ENCODE data around the gene IDUA.
"Not testable (repeated sequence)": the region's sequence is repeated elsewhere in the genome, so short reads cannot be mapped to it uniquely, and the experiment has no call there.

IDUA gene

DNA sequence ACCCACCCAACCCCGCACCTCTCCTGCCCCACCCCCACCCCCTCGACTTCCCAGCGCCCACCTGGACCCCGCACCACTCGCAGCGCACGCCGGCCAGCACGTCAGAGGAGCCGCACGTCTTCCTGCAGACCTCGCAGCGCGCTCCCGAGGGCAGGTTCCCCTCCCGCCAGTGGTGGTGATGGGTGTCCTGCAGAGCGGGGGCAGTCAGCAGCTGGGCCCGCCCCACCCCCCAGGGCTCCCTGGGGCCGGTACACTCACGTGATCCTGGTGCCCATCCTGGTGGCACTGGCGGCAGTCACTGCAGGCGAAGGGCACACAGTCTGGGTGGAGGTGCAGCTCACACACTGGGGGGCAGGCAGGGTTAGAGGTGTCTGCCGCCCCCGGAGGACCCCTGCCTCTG is 18.6 kb upstream of the IDUA start:
- no peak for DNase-seq

DNA sequence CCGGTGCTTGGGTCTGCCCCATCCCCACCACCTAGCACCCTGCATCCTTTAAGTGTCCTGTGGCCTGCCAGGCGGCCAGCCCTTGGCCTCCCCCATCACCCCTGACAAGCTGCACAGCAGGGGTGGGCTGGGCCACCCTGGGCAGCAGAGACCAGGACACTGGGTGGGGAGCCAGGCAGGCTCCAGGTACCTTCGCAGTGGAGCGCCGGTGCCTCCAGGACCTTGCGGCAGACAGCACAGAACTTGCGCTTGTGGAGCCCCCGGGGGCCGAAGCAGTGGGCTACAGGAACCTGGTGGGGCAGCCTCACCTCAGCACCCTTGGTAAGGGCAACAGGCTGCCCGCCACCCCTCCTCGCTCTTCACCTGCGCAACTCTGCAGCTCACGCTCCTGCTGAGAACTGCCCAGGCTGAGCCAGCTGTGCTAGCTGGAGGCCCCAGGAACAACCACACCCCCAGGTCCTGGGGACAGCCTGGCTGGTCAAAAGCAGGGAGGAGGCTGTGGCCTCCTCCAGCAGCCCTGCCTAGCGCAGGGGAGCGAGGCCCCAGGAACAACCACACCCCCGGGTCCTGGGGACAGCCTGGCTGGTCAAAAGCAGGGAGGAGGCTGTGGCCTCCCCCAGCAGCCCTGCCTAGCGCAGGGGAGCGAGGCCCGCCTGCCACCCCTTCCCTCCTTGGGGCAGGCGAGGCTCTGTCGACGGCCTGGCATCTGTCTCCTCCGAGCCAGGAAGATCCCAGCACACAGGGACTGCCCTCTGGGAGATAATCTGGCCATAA is 18.0 kb upstream of the IDUA start:
- DNase-seq = no peak

DNA sequence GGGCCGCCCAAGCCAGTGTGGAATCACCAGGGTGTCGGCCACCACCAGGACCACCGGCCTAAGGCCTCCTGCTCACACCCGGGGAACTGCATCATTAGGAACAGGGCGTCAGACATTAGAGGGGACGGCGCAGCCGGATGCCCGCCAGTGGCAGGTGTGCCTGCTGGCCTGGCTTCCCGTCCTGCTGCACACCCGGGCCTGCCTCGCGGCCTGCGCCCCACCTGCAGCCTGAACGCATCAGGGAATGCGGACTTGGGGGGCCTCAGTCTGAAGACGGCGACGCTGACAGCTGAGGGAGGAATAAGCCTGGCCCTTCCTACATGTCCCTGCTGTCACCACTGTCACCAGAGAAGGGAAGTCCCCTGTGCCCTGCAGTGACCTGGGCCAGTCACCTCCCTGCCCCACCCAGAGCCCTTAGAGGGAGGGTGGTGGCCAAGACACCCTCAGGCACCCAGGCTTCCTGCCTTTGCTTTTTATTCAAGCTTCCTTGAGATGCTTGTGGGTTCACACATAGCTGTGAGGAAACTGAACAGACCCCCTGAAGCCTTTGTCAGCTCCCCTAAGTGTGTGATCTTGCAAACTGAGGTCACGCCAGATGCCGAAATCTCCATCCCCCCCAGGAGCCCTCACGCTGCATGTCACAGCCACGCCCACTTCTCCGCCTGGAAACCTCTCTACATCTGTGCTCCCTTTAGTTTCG is 16.6 kb upstream of the IDUA start:
- DNase-seq = no peak

DNA sequence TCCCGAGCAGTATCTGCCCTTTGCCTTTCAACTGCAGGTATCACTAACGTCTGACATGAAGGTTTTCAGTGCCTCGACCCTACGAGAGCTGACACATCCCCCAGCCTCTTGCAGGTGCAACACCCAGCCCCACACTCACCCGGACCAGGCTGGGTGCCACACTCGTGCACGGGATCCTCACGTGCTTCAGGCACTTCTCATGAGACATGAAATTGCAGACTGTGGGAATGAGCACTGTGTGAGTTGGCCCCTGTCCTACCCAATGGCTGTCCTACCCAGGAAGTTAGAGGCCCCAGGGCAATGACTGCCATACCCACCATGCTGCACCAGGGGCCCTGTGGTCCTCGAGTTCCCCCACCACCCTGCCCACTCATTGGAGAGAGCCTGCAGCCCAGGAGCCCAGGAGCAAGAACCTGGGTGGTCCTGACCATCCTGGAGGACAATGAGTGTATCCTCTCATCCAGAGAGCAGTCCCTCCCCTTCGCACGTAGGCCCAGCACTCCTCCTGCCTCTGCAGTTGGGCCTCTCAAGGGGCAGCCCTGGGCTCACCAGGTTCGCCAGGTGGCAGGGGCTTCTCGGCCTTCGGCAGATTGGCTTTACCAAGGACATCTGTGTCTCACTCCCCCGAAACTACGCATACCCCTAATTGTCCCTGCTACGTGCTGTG is 15.9 kb upstream of the IDUA start:
- no peak for DNase-seq

DNA sequence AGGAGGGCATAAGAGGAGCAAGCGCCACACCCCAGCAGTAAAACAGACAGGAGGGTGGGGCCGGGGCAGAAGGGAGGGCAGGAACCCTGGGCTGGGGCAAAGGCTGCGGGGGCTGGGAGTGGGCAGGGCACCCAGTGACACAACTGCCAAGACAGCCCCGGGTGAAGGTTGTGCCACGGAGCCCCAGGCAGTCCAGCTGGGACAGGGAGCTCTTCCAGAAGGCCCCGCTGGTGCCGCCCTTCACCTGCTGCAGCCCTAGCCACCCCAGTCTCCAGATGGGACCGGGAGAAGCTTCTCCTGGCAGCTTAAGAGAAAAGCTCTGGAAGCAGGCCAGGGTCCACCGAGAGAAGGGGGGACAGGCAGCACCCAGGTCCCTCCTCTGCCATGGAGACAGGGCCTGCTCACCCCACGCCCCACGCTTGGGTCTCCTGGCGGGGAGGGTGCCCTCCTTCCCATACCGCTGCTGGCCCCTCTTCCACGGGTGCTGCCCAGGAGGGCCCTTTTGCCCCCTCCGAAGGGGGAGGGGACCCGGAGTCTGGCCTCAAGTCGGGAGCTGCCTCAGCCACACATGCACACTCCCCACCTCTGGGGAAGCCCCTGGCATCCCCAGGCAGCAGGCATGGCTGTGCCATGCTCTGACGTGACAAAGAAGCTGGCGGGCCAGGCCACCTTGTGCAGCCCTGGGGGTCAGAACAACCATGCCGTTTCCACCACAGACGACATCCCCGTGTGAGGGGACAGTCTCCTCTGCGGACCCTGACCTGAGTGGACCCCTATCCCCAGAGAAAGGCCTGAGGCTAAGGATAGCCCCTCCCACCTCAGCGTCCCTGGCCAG is 15.0 kb upstream of the IDUA start:
- DNase-seq = no peak

DNA sequence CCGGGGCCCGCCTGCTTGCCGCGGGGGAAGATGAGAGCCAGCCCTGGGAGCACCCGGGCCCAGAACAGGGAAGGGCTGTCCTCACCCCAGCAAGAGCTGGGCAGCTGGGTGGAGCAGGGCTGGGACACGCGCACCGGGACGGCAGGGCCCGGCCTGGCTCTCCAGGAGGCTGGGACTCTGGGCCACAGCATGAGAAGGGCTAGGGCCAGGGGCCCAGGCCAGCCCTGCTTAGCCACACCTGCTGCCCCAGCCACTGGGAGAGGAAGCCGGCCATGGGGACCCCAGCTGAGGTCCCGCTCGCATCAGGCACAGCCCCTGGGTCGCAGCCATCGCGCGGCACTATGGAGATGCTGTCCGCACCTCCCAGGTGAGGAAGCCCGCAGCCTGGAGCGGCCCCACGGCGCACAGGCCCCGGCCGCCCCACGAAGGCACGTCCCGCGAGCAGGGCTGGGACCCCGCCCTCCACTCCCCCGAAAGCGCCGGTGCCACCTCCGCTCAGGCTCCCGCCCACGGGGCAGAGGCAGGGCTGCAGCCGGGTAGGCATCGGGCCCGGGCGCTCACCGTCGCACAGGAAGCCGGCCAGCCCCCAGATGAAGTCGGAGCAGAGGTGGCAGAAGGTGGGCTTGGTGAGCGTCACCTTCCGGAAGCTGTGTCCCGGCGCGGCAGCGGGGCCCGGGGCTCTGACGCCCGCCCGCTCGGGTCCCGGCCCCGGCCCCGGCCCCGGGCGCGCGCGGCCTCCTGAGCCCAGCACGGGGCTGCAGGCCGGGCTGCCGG is 14.0 kb upstream of the IDUA start:
- no peak for DNase-seq

DNA sequence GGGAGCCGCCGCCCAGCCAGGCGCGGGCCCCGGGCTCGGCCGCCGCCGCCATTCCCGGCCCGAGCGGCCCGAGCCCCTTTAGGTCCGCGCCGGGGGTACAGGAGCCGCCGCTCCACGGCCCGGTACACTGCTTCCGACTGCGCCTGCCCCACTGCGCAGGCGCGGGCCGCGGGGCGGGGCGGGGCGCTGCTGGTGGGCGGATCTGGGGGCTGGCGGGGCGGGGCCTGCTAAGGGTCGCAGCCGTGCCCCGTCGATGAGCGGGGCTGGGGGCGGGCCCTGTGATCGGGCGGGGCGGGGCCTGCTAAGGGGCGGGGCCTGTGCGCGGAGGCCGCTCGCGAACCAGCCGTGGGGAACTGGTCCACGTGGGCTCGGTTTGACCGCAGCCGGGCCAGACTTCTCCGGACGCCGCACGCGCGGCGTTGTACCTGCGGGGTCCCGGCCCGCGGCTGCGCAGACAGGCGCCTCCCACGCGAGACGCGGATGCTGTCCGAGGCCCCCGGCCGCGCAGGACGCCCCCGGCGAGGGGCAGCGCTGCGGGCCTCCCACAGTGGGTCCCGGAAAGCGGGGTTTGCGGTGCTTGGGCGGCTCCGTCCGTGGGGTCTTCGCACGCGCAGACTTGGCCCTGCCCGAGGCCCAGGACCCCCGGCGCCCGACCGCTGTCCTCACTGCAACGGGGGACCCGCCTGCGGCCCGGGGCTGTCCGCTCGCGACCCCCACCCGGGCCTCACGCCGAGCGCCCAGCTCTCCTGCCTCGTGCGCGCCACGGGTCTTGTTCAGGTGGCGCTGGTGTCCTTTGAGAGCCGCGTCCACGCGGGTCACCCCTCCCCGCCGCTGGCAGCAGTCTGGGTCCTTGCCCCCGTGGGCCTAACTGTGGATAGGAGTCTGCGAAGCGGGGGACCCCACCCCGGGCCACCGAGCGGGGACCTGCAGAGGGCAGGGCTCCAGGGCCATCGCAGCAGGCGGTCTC is 13.1 kb upstream of the IDUA start, which contains the start of gene DGKQ:
Gene DGKQ, minus strand, starts transcription at position 139 of the 967 bp plus-strand sequence. Its CDS starts 87 bp downstream, at position 52.
- DNase-seq = no peak

DNA sequence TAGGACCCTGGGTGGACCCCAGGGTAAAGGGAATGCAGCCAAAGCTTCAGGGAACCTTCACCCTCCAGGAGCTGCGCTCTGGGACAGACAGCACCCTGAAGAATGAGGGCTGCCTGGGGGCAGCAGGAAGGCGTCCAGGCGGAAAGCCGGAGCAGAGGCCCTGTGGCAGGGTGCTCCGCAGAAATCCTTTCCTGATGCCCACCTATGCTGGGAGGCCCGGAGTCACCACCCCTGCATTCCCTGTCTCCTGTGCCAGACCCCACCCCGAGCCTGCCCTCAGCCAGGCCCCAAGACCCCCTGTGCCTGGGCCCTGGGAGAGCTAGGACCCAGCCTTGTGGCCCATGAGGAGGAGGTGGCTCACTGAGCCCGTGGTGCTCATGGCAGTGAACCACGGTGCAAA is 12.2 kb upstream of the IDUA start:
- no peak for DNase-seq

GRCh38 chr4:976016-976415 is 10.8 kb upstream of the IDUA start:
- DNase-seq = not testable (repeated sequence)

GRCh38 chr4:978957-979701 is 7.7 kb upstream of the IDUA start:
- DNase-seq = no peak

- no peak for DNase-seq
Observed at GRCh38 chr4:982291-982690, 4.6 kb upstream of the IDUA start.

DNA sequence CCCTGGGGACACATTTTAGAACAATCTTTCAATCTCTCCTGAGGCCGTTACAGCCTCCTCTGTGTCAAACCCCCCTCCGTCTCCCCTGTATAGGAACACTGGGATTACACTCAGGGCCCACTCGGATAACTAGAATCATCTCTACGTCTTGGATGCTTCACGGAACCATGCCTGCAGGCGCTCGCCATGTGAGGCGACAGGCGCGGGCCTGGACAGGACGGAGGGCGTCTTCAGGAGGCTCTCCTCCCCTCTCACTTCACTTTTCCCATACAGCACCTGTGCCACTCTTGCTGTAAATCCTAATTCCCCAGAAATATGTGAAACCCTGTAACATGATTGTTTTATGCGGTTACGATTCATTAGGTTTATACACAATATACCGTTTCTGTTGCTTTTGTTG is 4.0 kb upstream of the IDUA start:
- no peak for DNase-seq

GRCh38 chr4:984336-985054 is 2.3 kb upstream of the IDUA start:
- no peak for DNase-seq

DNA sequence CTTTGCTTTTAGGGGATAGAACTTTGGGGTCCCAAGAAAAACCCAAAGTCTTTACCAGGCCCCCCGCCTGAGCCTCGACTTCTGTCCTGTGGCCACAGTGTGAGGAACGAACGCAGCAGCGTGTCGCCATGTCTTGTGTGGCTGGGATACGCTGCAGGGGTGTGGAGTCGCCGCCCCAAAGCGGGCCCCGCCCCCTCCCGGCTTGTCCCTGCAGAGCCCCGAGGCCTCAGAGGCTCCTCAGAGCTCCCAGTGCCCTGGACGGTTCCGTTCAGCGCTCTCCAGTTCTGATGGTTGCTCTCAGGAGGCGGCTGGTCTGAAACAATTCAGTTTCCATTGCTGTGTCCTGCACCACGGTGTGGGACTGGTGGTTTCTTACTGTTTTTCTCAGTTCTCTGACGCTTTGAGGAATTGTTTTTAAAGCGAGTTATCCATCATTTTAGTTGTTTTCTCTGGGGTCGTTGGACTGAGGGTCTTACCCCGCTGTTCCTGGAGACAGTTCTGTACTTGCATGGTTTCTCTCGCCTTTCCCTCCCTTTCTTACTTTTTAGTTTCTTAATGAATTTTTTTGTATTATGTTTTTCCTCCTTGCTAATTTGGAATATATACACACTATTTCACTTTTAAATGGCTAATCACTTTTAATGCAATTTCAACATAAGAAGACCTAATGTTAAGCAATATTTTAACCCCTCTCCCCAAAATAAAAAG is 1.6 kb upstream of the IDUA start:
- no peak for DNase-seq

DNA sequence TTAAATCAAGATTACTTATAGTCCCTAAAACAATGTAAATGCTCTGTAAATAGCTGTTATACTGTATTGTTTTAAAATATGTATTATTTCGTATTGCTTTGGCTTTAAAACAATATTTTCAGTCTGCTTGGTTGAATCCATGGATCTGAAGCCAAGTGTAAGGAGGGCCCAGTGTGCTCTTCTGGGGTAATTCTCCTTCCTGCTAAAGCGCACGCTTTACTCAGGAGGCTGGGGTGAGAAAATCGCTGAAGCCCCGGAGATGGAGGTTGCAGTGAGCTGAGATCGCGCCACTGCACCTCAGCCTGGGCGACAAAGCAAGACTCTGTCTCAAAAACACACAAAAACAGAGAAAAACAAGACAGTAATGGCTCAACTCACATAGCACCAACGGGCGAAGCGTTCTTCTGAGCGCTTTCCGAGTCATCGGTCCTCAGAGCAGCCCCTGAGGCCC is 391 bp upstream of the IDUA start:
- DNase-seq = no peak

DNA sequence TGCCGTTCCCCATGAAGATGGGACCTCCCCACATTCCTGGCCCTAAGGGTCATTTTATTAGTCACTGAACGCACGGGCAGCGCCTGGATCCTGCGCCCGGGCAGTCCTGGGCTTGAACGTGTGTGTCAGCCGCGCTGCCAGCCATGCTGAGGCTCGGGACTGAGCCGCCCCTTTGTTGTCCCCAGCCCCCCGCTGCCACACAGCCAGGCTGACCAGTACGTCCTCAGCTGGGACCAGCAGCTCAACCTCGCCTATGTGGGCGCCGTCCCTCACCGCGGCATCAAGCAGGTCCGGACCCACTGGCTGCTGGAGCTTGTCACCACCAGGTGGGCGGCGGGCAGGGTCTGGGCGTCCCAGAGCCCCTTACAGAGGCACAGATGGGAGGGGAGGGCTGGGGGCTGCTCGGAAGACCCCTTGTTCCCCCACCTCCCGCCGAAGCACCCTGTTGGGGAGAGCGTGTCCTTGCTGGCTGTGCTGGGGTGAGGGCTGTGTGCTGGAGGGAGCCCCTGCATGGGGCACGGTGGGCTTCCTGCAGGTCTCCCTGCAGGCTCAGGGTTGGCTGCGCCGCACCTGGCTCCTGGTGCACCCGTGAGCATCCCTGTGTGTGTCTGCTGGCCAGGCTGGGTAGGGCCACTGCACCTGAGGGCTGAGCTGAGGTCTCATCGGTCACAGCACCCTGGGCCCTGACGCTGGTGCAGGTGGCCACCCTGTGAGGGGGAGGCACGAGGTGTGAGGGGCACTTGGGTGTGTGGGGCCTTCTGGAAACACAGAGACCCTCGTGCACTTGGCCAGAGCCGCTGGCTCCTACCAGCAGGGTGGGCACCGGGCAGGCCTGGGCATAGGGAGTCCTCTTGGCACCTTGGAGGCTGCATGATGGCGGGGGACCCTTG is 1.0 kb downstream of the IDUA start:
- no peak for DNase-seq
